ENCODE results near the gene SPRING1. TPM values are rescaled to one million over a fixed set of nuclear protein-coding genes. Genes with fewer than 3 reads are reported as not detected.
A peak's percentile ranks its signal among the peaks of the same experiment; 100 is the strongest.

Gene SPRING1
- total and polyA plus RNA-seq, 2 experiments from 2014 or later, result 16.8 to 21.4 TPM

GRCh38 chr12:116714175-116714574 lies 23.7 kb downstream of the SPRING1 start:
- no peak for DNase-seq
- no peaks in the 10 kb centered on the region for H3K9me3 ChIP-seq (ENCODE audit: low read depth)
- H2AFZ ChIP-seq, result no peak overlapping the region
- H3K36me3 ChIP-seq (ENCODE audit: low read depth), result no peaks in the 10 kb centered on the region; the same call in 1 of the 2 replicates
- no peak overlapping the region for H3K4me3 ChIP-seq
- peaks cover 23% of the 10 kb centered on the region for H3K4me1 ChIP-seq (ENCODE audit: insufficient read depth)
- peaks cover 8% of the 10 kb centered on the region; the same call in 1 of the 2 replicates for H3K27me3 ChIP-seq (replicated peaks; ENCODE audit: insufficient read depth)
- H3K9ac ChIP-seq, result no peak overlapping the region
- no peaks in the 10 kb centered on the region for H4K20me1 ChIP-seq (ENCODE audit: insufficient read depth)
- H3K4me2 ChIP-seq (ENCODE audit: unreplicated experiment), result no peak overlapping the region
- peaks cover 21% of the 10 kb centered on the region for H3F3A ChIP-seq (ENCODE audit: insufficient read depth)
- no peaks in the 10 kb centered on the region for H3K9me2 ChIP-seq (ENCODE audit: insufficient read depth)
- no peak for TF ChIP-seq EZH2 (IDR thresholded peaks at IDR 0.05; ENCODE audit: insufficient read depth, poor library complexity, severe bottlenecking)
- TF ChIP-seq EZH2phosphoT487 (IDR thresholded peaks at IDR 0.05; ENCODE audit: insufficient read depth, low read depth), result no peak
- no peaks in the 10 kb centered on the region for H3K79me2 ChIP-seq (ENCODE audit: insufficient read depth)
- no peak overlapping the region for H3K27ac ChIP-seq
- in situ Hi-C loops (cut with MboI), result loop anchor here (25.0 kb wide), 1 partner anchor 398 kb away; no protein-coding TSS in a partner anchor
- WGBS, 2 experiments (ENCODE audit: low coverage in 1 of 2, low lambda C conversion rate in 2 of 2, missing lambda C conversion rate in 2 of 2), result 77 to 83% methylated on average over 9 of the region's 9 CpGs

GRCh38 chr12:116713527-116713926 lies 24.3 kb downstream of the SPRING1 start:
- Histone ChIP-seq H3K9ac (no peak overlapping the region), H3F3A (ENCODE audit: insufficient read depth) (peaks cover 15% of the 10 kb centered on the region), H4K20me1 (ENCODE audit: insufficient read depth) (no peaks in the 10 kb centered on the region), H3K36me3 (ENCODE audit: low read depth) (no peaks in the 10 kb centered on the region; the same call in 1 of the 2 replicates), H3K27me3 (replicated peaks; ENCODE audit: insufficient read depth) (peaks cover 8% of the 10 kb centered on the region; the same call in 1 of the 2 replicates), H3K79me2 (ENCODE audit: insufficient read depth) (no peaks in the 10 kb centered on the region), H3K4me2 (ENCODE audit: unreplicated experiment) (no peak overlapping the region), H3K9me3 (ENCODE audit: low read depth) (no peaks in the 10 kb centered on the region), H3K9me2 (ENCODE audit: insufficient read depth) (no peaks in the 10 kb centered on the region), H3K27ac (no peak overlapping the region), H3K4me3 (no peak overlapping the region), H3K4me1 (ENCODE audit: insufficient read depth) (peaks cover 19% of the 10 kb centered on the region), H2AFZ (no peak overlapping the region)
- TF ChIP-seq EZH2 (IDR thresholded peaks at IDR 0.05; ENCODE audit: insufficient read depth, poor library complexity, severe bottlenecking) (no peak), EZH2phosphoT487 (IDR thresholded peaks at IDR 0.05; ENCODE audit: insufficient read depth, low read depth) (no peak)
- in situ Hi-C loops (cut with MboI), result loop anchor here (25.0 kb wide), 1 partner anchor 399 kb away; no protein-coding TSS in a partner anchor
- WGBS, 2 experiments (ENCODE audit: low coverage in 1 of 2, low lambda C conversion rate in 2 of 2, missing lambda C conversion rate in 2 of 2), result 95 to 98% methylated on average over 2 of the region's 2 CpGs
- DNase-seq, result peak; percentile 22

- Histone ChIP-seq H4K20me1 (ENCODE audit: insufficient read depth) (no peaks in the 10 kb centered on the region), H2AFZ (no peak overlapping the region), H3K4me1 (ENCODE audit: insufficient read depth) (peaks cover 12% of the 10 kb centered on the region), H3K4me2 (ENCODE audit: unreplicated experiment) (no peak overlapping the region), H3K27ac (no peak overlapping the region), H3K36me3 (ENCODE audit: low read depth) (no peaks in the 10 kb centered on the region; the same call in 1 of the 2 replicates), H3F3A (ENCODE audit: insufficient read depth) (peaks cover 6% of the 10 kb centered on the region; the same call in 1 of the 2 replicates), H3K79me2 (ENCODE audit: insufficient read depth) (no peaks in the 10 kb centered on the region), H3K27me3 (replicated peaks; ENCODE audit: insufficient read depth) (peaks cover 8% of the 10 kb centered on the region; the same call in 1 of the 2 replicates), H3K4me3 (no peak overlapping the region), H3K9me3 (ENCODE audit: low read depth) (no peaks in the 10 kb centered on the region), H3K9me2 (ENCODE audit: insufficient read depth) (no peaks in the 10 kb centered on the region), H3K9ac (no peak overlapping the region)
- DNase-seq, result no peak
- in situ Hi-C loops (cut with MboI), result loop anchor here (25.0 kb wide), 1 partner anchor 400 kb away; no protein-coding TSS in a partner anchor
- WGBS, 2 experiments (ENCODE audit: low coverage in 1 of 2, low lambda C conversion rate in 2 of 2, missing lambda C conversion rate in 2 of 2), result 89 to 90% methylated on average over 17 of the region's 17 CpGs
- TF ChIP-seq EZH2phosphoT487 (IDR thresholded peaks at IDR 0.05; ENCODE audit: insufficient read depth, low read depth), result no peak
- TF ChIP-seq EZH2 (IDR thresholded peaks at IDR 0.05; ENCODE audit: insufficient read depth, poor library complexity, severe bottlenecking), result no peak
Observed at GRCh38 chr12:116712458-116713303, 25.2 kb downstream of the SPRING1 start.

- H3K36me3 ChIP-seq (ENCODE audit: low read depth), result no peaks in the 10 kb centered on the region; the same call in 1 of the 2 replicates
- no peak overlapping the region for H3K27ac ChIP-seq
- in situ Hi-C loops (cut with MboI), result loop anchor here (25.0 kb wide), 1 partner anchor 402 kb away; no protein-coding TSS in a partner anchor
- no peak for DNase-seq
- no peak overlapping the region for H3K4me3 ChIP-seq
- H4K20me1 ChIP-seq (ENCODE audit: insufficient read depth), result no peaks in the 10 kb centered on the region
- no peaks in the 10 kb centered on the region for H3K9me2 ChIP-seq (ENCODE audit: insufficient read depth)
- H3K4me1 ChIP-seq (ENCODE audit: insufficient read depth), result 0 out of 2 replicates have a peak, but pooled peaks cover 4% of the 10 kb centered on the region
- no peak for TF ChIP-seq EZH2phosphoT487 (IDR thresholded peaks at IDR 0.05; ENCODE audit: insufficient read depth, low read depth)
- no peak overlapping the region for H3K9ac ChIP-seq
- H3K27me3 ChIP-seq (replicated peaks; ENCODE audit: insufficient read depth), result peaks cover 8% of the 10 kb centered on the region; the same call in 1 of the 2 replicates
- no peak overlapping the region for H3K4me2 ChIP-seq (ENCODE audit: unreplicated experiment)
- WGBS, 2 experiments (ENCODE audit: low coverage in 1 of 2, low lambda C conversion rate in 2 of 2, missing lambda C conversion rate in 2 of 2), result 57 to 63% methylated on average over 8 of the region's 8 CpGs
- no peak overlapping the region for H2AFZ ChIP-seq
- H3K9me3 ChIP-seq (ENCODE audit: low read depth), result no peaks in the 10 kb centered on the region
- H3F3A ChIP-seq (ENCODE audit: insufficient read depth), result no peaks in the 10 kb centered on the region
- no peaks in the 10 kb centered on the region for H3K79me2 ChIP-seq (ENCODE audit: insufficient read depth)
Observed at GRCh38 chr12:116710370-116711150, 27.3 kb downstream of the SPRING1 start.

Measured in GM23248 (cell line).